HG03342 (cell line): ENCODE results near the gene RBM6.
"Not testable (repeated sequence)": the region's sequence is repeated elsewhere in the genome, so short reads cannot be mapped to it uniquely, and the experiment has no call there.

Experiments used
- ATAC-seq: cut with Tn5 transposase; IDR thresholded peaks from one replicate; pipeline ENCODE4 v1.9.1; 2021; ENCODE audit warnings: mild to moderate bottlenecking, moderate library complexity; ENCODE audit not compliant: unreplicated experiment

RBM6 gene, protein sequence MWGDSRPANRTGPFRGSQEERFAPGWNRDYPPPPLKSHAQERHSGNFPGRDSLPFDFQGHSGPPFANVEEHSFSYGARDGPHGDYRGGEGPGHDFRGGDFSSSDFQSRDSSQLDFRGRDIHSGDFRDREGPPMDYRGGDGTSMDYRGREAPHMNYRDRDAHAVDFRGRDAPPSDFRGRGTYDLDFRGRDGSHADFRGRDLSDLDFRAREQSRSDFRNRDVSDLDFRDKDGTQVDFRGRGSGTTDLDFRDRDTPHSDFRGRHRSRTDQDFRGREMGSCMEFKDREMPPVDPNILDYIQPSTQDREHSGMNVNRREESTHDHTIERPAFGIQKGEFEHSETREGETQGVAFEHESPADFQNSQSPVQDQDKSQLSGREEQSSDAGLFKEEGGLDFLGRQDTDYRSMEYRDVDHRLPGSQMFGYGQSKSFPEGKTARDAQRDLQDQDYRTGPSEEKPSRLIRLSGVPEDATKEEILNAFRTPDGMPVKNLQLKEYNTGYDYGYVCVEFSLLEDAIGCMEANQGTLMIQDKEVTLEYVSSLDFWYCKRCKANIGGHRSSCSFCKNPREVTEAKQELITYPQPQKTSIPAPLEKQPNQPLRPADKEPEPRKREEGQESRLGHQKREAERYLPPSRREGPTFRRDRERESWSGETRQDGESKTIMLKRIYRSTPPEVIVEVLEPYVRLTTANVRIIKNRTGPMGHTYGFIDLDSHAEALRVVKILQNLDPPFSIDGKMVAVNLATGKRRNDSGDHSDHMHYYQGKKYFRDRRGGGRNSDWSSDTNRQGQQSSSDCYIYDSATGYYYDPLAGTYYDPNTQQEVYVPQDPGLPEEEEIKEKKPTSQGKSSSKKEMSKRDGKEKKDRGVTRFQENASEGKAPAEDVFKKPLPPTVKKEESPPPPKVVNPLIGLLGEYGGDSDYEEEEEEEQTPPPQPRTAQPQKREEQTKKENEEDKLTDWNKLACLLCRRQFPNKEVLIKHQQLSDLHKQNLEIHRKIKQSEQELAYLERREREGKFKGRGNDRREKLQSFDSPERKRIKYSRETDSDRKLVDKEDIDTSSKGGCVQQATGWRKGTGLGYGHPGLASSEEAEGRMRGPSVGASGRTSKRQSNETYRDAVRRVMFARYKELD

DNA sequence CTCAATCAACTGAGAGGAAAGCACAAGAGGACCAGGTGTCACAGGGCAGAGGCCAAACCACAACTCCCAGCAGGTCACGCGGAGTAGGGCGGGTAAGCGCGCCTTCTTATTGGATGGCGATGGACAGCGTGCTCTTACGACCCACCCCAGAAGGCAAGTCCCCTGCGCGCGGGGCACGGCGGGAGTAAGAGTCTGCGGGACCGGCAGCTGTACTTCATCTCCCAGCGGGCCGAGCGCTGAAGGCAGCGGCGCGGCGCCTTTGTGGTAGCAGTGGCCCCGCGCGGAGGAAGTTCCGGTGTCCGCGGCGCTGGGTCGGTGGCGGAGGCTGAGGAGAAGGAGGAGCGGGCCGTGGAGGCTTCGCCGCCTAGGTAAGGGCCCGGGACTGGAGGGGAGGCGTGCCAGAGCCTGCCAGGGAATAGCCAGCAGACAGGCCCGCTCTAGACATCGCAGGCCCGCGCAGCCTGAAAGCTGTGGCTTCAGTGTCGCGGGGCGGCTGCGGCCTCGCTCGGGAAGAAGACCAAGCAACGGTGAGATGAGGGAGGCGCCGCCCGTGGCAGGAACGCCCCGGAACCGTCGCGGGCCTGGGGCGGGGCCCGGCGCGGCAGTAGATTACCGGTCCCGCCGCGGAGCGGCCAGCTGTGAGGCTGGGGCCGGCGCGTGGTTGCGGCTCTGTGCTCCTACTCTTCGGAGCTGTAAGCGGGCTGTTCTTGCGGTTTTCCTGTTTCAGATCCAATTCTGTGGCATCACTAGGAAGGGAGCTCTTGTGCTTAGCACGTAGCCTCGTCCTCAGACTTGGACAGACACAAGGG is at the start of gene RBM6:
TSS of gene RBM6 (plus strand) at position 293 of the 809 bp plus-strand sequence. CDS start 22,492 bp downstream, outside the sequence.
- peak; percentile 90 for ATAC-seq

DNA sequence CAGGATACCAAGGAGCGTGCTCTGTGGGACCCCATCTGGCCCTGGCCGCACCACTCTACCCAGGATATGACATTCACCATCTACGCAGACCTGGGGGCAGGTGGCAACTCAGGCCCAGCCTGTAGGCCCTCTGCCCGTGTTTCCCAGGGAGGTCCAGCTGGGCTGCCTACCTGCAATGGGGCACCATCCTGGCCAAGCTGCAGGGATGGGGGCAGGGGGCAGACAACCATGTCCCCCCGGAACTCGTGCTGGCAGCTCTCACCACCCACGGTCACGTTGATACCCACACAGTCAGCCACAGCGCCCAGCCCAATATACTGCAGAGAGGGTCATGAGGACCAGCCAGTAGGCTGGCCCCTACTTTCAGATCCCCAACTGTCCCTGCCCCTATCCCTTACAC is 44.2 kb upstream of the RBM6 start:
- ATAC-seq: no peak

DNA sequence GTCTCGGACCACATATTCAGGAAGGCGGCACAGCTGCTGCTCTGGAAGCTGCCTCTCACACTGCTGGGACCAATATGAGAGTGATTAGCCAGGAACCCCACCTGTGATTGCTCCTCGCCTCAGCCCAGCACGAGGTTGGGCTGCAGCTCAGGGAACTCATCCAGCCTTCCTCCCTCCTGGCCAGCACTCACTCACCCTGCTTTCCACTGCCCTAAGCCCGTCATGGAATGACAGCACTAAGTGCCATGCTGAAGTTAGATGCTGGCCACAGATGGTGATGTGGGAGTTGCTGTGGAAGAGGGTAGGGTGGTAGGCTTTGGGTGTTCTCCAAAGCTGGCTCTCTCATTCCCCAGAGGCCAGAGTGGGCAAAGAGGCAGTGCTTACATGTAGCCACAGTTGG is 43.6 kb upstream of the RBM6 start:
- ATAC-seq: no peak

DNA sequence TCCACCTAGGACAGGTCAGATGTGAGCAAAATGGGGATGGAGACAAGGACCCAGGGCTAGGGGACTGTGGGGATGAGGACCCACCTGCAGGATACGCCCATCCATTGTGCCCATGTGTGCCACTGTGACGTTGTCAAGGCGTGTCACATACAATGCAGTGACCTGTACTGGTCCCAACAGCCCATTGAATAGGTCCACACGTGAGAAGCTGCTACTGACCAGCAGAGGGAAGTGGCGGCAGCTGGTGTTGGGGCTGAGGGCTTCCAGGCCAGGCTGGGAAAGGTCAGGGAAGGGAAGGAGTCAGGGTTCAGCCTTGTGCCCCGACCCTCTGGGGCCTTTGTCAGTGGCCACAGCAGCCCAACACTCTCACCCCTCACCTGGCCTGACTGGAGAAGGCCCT is 41.0 kb upstream of the RBM6 start:
- no peak for ATAC-seq

DNA sequence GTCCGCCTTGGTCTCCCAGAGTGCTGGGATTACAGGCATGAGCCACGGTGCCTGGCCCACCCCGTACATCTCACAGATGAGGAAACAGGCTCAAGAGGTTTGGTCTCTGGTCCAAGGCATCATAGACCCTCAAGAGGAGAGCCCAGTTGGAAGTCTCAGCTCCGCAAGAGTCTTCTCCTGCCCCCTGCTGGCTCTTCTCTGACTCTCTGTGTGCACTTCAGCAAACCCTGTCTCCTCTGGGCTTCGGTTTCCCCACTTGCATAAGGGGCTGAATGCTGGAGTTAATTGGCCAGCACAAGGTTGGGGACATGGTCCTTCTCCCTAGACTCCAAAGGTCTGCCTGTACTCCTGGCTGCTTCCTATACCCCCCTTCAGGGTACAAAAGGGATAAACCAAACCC is 40.1 kb upstream of the RBM6 start:
- ATAC-seq: no peak

DNA sequence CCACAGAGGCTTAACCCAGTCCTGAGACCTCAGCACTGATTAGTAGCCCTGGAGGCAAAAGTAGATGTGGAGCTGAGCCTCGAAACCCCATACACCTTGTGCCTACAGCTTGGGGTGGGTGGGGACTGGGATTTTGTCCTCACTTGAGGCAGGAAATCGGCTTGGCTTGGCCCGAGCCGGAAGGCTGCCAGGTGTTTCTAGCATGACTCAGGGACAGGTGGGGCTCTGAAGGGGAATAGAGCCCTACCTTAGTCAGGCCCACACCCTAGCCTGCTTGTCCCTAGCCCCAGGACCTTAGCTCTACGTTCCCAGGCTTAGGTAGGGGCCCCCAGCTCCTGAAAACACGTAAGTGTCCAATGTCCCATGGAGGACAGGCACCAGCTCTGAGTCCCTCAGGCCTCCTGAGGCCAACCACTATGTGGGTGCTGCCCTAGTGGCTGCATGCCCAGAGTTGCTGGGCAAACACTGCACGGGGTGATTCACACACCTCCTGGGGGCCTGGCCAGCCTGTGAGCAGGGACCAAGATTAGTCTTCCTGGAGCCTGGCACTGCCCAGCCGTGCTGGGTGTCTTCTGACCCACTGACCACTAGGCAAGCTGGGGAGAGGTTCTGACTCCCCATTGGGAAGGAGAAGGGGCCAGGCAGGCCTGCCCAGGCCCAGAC is 39.3 kb upstream of the RBM6 start:
- ATAC-seq: no peak

DNA sequence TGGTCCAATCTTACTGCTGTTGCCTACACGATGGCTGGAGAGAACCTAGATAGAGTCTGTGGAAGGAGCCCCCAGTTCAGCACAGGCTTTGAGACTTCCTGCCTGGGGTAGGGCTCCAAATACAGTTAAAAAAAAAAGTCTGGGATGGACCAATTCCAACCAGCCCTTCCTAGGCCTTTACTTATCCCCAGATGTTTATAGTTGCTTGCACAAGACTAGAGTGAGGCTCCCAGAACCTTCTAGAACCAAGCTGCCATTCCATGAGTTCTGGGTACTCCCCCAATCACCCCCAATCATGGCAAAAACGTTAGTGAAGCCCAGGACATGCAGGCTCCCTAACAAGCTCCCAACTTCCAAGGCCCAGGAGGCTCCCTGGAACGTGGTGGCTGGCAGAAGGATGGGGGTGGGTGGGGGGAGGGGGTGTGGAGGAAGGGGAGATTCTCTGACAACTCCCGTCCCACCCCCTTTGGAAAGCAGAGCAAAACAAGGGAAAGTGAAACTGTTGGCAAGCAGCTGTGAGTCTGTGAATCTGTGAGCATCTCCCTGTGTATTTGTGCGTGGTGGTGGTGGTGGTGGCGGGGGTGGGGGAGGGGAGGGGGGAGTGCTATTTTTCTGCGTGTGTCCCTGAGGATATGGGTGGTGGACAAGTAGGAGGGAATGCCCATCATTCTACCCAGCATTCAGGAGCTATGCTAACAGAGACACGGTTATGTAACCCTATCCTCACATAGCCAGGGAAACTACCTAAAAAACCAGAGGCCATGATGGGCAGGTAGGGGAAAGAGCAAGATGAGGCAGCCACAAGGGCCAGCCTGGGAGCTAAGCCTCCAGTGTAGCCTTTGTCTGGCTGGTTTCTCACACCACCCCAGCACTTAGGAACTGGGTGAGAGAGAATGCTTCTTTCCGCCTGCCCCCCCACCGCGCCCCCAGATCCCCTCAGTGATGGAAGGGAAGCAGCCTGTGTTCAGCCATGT is 38.3 kb upstream of the RBM6 start:
- ATAC-seq: no peak

DNA sequence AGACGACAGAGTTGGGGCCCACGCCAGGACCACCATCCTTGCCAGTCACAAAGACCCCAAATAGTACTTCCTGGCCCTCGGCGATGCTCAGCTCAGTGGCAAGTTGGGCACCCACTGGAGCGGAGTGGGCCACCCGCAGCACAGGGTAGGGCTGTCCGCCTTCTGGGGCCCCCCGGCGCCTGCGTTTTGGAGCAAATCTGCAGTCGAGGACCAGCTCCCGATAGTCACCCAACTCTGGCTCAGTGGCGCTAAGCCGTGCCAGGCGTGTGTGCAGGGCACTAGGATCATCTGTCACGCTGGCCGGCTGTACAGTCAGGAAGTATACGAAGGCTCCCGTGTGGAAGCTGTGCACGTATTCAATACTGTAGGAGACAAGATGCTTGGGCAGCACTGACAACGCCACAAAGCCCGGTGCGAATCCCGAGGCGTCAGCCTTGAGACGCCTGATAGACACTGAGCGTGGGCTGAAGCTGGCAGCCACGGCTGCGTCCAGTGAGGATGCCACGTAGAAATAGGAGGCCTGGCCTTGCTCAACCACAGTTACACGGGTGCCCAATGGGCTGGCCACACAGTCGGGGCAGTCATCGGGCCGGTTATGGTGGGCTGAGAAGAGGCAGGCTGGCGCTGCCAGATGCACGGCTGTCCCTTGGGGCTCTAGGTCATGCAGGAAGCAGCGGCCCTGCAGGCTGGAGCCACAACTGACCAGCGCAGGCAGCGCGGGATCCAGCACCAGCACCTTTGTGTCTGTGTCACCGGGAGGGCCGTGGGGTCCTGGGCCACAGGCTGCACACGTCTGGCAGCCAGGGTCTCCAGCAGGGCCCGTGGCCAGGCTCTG is 37.2 kb upstream of the RBM6 start:
- no peak for ATAC-seq

DNA sequence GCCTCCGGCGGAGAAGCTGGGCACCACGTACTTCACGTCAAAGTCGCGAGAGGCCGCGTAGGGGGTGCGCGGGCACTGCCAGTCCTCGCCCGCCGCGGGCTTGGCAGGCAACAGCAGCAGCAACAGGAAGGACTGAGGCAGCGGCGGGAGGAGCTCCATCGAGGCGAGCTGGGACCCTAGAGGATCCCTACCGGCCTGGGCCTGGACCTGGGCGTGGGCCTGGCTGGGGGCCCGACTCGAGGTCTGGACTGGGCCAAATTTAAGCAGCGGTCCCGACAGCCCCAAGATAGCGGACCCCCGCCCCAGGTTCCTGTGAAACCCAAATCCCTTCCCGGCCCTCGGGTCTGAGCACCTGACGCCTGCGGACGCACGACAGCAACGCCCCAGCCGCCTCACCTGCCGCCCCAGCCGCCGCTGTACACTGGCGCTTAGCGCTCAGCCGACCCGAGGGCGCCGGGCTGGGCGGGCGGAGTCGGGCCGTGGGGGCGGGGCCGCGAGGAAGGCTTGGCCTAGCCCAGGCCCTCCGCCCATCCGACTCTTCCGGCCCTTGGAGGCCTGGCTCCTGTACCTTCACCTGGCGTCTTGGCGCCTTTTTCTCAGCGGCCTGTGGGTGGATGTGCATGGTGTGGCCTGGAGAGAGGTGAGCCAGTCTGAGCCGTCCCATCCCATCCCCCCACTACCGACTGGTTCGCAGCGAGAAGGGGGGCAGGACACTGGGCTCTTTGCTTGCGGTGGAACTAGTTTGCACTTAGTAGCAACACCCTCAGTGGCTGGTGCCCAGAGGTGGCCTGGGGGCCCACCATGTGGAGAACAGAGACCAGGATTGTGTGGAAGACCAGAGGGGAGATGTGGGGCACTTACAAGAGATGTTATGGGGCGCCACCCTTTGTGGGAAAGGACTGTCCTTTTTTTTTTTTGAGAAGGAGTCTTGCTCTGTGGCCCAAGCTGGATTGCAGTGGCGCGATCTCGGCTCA is 36.2 kb upstream of the RBM6 start, which contains the start of gene MST1R:
TSS of gene MST1R (minus strand) at position 423 of the 974 bp plus-strand sequence. CDS start at position 159, 264 bp downstream.
- peak; percentile 70 for ATAC-seq

DNA sequence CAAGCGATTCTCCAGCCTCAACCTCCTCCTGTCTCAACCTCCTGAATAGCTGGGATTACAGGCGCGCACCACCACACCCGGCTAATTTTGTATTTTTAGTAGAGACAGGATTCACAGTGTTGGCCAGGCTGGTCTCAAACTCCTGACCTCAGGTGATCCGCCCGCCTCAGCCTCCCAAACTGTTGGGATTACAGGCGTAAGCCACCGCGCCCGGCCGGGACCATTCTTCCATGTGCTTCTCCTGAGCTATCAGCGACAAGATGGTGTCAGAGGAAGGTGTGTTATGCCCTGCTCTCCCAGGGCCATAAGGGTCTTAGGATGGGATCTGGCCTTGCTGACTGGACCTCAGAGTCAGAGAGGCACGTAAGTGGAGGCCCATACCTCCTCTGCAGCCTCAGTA is 35.5 kb upstream of the RBM6 start:
- ATAC-seq: not testable (repeated sequence)

DNA sequence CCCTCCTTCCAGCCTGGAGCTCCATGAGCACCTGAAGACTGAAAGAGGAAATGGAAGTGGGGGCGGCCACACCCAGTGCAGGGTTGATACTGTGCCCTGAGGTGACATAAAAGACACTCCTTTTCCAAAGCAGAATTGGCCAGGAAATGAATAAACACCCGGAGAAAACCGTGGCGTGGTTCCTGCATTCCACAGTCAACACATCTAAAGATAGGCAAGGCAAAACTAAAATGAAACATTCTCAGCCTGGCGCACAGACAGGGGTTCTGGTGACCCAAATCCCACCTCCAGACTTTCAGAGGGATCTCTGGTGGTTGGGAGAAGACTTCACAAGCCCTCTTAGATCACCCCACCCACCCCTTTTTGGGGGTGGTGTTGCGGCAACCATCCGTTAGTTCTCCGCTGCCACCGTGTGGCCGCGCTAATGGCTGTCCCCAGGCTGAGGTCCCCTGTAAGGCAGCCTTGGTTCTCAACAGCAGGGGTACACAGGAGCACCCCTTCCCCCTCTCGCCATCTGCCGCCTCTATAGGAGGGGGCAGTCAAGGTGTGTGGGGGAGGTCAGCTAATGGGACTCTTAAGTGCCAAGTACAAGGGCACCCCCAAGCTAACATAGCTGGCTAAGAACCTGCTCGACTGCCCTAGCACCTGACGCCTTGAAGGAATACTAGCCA is 33.7 kb upstream of the RBM6 start:
- ATAC-seq: no peak

DNA sequence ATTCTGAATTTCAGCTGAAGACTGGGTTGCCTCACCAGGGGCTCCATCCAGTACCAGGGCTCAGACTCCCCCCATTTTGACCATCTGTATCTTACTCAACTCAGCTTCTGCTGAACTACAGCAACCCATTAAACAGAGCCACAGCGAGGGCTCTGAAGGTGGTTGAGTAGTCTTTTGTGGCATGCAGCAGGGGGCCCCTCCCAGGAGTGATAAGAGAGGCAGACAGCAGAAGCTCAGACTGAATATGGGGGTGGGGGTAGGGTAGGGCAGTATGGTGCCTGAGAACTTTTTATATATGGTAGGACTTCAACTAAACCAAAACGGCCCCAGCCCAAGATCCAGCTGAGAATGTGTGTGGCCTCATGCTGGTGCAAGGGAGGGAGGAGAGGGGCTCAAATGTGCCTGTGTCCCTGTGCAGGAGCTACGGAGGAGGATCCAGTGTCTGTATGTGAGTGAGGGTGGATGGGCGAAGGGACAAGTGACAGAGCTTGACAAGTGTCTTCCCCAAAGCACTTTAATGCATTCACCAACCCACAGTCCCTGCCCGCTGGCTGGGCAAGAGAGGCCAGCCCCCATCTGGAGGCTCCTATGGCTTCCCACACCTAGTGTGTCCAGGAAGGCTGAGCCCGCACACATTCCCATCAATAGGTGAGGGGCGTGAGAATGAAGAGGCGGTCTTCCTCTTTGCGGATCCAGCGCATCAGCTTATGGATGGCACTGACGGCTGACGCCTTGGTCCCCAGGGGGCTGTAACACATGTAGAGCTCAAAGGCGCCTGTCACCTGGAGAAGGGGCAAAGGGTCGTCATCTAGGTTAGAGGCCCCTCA is 31.4 kb upstream of the RBM6 start:
- no peak for ATAC-seq

DNA sequence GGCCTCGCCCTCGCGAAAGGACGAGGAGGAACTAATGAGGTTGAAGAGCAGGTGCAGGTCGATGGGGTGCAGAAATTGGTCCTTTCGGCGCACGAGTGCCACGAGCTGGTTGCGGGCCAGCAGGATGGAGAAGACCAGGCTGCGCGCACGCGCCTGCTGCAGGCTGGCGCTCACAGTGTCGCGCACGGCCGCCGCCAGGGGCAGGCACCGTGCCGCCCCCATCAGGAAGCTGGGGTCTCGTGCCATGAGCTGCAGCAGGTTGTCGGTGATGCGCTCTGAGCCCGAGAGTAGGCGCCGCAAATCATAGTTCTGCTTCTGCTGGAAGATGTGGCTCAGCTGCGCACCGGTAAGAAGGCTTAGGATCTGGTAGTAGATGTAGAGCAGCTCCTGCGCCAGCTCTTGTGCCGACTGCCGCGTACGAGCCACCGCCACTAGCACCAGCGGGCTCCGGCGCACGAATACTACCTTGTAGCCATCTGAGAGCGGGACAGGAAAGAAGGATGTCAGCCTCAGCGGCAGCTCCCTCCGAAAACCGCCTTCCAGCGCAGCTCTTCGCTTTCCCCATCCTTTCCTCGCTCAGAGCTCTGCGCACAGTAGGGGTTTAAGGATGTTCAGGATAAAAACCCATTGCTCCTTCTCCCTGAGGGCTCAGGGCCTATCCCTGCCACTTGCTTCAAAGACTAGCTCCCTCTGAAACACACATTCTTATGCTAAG is 29.4 kb upstream of the RBM6 start:
- no peak for ATAC-seq

DNA sequence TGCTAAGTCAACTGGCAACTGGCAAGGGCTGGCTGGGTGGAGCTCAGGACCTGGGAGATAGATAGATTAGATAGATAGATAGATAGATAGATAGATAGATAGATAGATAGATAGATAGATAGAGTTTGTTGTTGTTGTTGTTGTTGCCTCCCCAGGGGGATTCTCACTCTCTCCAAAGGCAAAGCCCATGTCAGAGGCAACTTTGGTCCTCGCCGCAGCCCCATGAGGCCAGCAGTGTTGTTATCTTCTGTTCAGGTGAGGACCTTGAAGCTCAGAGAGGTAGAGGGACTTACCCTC is 28.9 kb upstream of the RBM6 start:
- ATAC-seq: no peak

DNA sequence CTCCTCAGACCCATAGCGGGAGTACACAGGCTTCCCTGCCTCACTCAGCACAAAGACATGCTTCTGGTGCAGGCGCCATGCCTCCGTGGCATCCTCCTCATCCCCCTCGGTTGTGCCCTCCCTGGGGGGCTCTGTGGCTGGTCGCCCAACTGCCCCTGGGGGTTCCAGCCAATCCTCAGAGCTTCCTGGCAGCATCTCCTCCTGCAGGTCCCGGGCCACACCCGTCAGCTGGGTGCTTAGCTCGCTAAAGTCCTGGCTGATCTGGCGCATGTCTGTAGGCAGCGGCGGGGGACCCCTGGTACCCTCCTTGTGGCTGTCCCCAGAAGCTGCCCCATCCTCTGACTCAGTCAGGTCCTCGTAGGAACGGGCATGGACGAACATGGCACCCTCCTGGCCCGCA is 28.3 kb upstream of the RBM6 start:
- no peak for ATAC-seq
